Keratinocyte (primary cell): ENCODE data around the gene TRAPPC10. TPM values are rescaled to one million over a fixed set of nuclear protein-coding genes. Genes with fewer than 3 reads are reported as not detected.

Experiments
- DNase-seq: peaks from one replicate; pipeline ENCODE4 v3.0.0-alpha.2; 2011; ENCODE audit warnings: low read depth, missing footprints, low spot score
- FAIRE-seq: peaks from 2 replicates; lab custom pipeline; 2011; peaks lifted over from hg19 to GRCh38; lab: Jason Lieb, UNC
- H2AFZ ChIP-seq: 2 replicates; pipeline ENCODE4 v1.6.0; 2012; ENCODE audit warnings: low read length, control low read depth, inconsistent platforms; ENCODE audit not compliant: control insufficient read depth
- H3K27ac ChIP-seq: 2 replicates; pipeline ENCODE4 v1.5.1; 2011; ENCODE audit warnings: low read length; ENCODE audit not compliant: control insufficient read depth, insufficient read depth
- H3K27me3 ChIP-seq: 3 replicates; pipeline ENCODE4 v1.6.0; 2011; ENCODE audit warnings: low read length; ENCODE audit not compliant: control insufficient read depth, insufficient read depth; ENCODE audit errors: extremely low read depth
- H3K36me3 ChIP-seq, 2 experiments: 2 replicates in 1 of 2; 3 replicates in 1 of 2; pipeline ENCODE4 v1.5.1; 2011; ENCODE audit warnings: low read length in 2 of 2, mild to moderate bottlenecking in 1 of 2; ENCODE audit not compliant: control insufficient read depth in 2 of 2, insufficient read depth in 2 of 2; ENCODE audit errors: extremely low read depth in 1 of 2
- H3K4me1 ChIP-seq: 3 replicates; pipeline ENCODE4 v1.5.1; 2011; ENCODE audit warnings: low read length; ENCODE audit not compliant: control insufficient read depth, insufficient read depth; ENCODE audit errors: extremely low read depth
- H3K4me2 ChIP-seq: 3 replicates; pipeline ENCODE4 v1.6.0; 2011; ENCODE audit warnings: low read depth, low read length; ENCODE audit not compliant: control insufficient read depth, insufficient read depth; ENCODE audit errors: extremely low read depth
- H3K4me3 ChIP-seq, 3 experiments: fragments of 200-600 bp in 1 of 3; sonication (generic) in 1 of 3; 2 replicates in 2 of 3; 3 replicates in 1 of 3; pipeline ENCODE4 v1.5.1; 2011 to 2016; ENCODE audit warnings: low read length in 3 of 3, mild to moderate bottlenecking in 3 of 3, control low read depth in 2 of 3, inconsistent platforms in 1 of 3, low read depth in 1 of 3, mixed read lengths in 1 of 3, mixed run types in 1 of 3, moderate library complexity in 1 of 3; ENCODE audit not compliant: control insufficient read depth in 2 of 3, insufficient read depth in 2 of 3; ENCODE audit errors: extremely low read depth in 1 of 3
- H3K79me2 ChIP-seq: 2 replicates; pipeline ENCODE4 v1.6.0; 2012; ENCODE audit warnings: low read length; ENCODE audit not compliant: control insufficient read depth, insufficient read depth
- H3K9ac ChIP-seq: 3 replicates; pipeline ENCODE4 v1.6.0; 2011; ENCODE audit warnings: low read length; ENCODE audit not compliant: control insufficient read depth, insufficient read depth; ENCODE audit errors: extremely low read depth
- H3K9me1 ChIP-seq: 3 replicates; pipeline ENCODE4 v1.6.0; 2011; ENCODE audit warnings: low read length; ENCODE audit not compliant: control insufficient read depth, insufficient read depth; ENCODE audit errors: extremely low read depth
- H3K9me3 ChIP-seq: 2 replicates; pipeline ENCODE4 v1.5.1; 2012; ENCODE audit warnings: low read depth, low read length; ENCODE audit not compliant: control insufficient read depth
- H4K20me1 ChIP-seq: 3 replicates; pipeline ENCODE4 v1.6.0; 2011; ENCODE audit warnings: low read length; ENCODE audit not compliant: control insufficient read depth, insufficient read depth; ENCODE audit errors: extremely low read depth
- EZH2 ChIP-seq: IDR thresholded peaks from one replicate; pipeline ENCODE4 v1.6.1; 2012; ENCODE audit warnings: inconsistent platforms, mild to moderate bottlenecking, low read length, moderate library complexity
- dilution Hi-C: fragments of 300-500 bp; cut with MboI; formaldehyde crosslinking; loops from one replicate; pipeline ENCODE4 v1.7.0; 2020; ENCODE audit warnings: low sequenced_read_pairs; ENCODE audit not compliant: extremely low pct_ligation_motif_present
- polyA plus RNA-seq, 5 experiments: library from polyadenylated mRNA; depleted of rRNA in 3 of 5; stranded (reverse) in 3 of 5; stranded (forward) in 1 of 5; unstranded in 1 of 5; fragments of >200 nt; gene quantifications; 1 replicate in 1 of 5; 2 replicates in 3 of 5; 3 replicates in 1 of 5; pipeline versions ENCODE4 v1.2.1 to v1.2.3, GENCODE V29; 2011 to 2012; ENCODE audit warnings: missing spikeins in 2 of 5, low read depth in 1 of 5, low replicate concordance in 1 of 5
- TF ChIP-seq, protein P1 (sequence below), 3 experiments: IDR thresholded peaks in 1 of 3; conservative IDR thresholded peaks in 1 of 3; optimal IDR thresholded peaks in 1 of 3; 2 replicates in 2 of 3; 3 replicates in 1 of 3; pipeline versions ENCODE3 to v1.5.1; 2011; ENCODE audit warnings: low read length in 3 of 3, mild to moderate bottlenecking in 3 of 3, moderate library complexity in 2 of 3, control low read depth in 1 of 3, inconsistent platforms in 1 of 3; ENCODE audit not compliant: insufficient read depth in 2 of 3; ENCODE audit errors: extremely low read depth in 1 of 3

Gene TRAPPC10
- polyA plus RNA-seq, 1 donor (not counting 4 experiments of a cell fraction or from before 2014, with no cell fraction given), result 21.6 TPM

DNA sequence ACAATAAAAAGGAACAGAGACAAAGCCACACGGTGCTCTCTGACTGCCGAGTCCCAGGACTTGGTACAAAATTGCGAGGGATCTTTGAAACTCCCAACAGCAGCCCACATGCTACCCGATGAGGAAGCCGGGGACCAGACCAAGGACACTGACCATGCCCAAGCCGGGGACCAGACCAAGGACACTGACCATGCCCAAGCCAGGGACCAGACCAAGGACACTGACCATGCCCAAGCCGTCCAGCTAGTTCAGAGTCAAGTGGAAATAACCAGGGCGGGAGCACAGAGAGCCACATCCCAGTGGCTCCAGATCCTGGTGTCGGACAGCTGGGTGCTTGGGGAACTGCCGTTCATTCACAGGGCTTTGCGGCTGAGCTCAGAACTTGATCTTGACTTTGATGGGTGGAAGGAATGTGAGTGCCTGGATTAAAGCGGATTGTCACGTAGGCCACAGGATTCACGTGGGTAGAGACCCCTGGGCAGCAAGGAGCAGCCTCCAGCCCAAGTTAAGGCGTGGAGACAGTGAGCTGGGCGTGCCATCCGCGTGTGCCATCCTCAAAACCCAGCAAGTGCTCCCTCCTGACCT lies 16.5 kb upstream of the TRAPPC10 start:
- no peak for FAIRE-seq
- H3K9me3 ChIP-seq, result no peaks in the 10 kb centered on the region
- H3K36me3 ChIP-seq, result no peaks in the 10 kb centered on the region
- no peak overlapping the region for H3K9ac ChIP-seq
- peaks cover 14% of the 10 kb centered on the region for H3K27me3 ChIP-seq
- dilution Hi-C loops, result no loop called here
- no peak overlapping the region for H2AFZ ChIP-seq
- no peaks in the 10 kb centered on the region for H3K79me2 ChIP-seq
- no peak for DNase-seq
- no peaks in the 10 kb centered on the region for H3K4me1 ChIP-seq
- no peak overlapping the region for H3K4me3 ChIP-seq
- H3K4me2 ChIP-seq, result no peak overlapping the region
- H3K9me1 ChIP-seq, result no peaks in the 10 kb centered on the region
- no peak for TF ChIP-seq EZH2
- H4K20me1 ChIP-seq, result no peaks in the 10 kb centered on the region
- no peak overlapping the region for H3K27ac ChIP-seq

DNA sequence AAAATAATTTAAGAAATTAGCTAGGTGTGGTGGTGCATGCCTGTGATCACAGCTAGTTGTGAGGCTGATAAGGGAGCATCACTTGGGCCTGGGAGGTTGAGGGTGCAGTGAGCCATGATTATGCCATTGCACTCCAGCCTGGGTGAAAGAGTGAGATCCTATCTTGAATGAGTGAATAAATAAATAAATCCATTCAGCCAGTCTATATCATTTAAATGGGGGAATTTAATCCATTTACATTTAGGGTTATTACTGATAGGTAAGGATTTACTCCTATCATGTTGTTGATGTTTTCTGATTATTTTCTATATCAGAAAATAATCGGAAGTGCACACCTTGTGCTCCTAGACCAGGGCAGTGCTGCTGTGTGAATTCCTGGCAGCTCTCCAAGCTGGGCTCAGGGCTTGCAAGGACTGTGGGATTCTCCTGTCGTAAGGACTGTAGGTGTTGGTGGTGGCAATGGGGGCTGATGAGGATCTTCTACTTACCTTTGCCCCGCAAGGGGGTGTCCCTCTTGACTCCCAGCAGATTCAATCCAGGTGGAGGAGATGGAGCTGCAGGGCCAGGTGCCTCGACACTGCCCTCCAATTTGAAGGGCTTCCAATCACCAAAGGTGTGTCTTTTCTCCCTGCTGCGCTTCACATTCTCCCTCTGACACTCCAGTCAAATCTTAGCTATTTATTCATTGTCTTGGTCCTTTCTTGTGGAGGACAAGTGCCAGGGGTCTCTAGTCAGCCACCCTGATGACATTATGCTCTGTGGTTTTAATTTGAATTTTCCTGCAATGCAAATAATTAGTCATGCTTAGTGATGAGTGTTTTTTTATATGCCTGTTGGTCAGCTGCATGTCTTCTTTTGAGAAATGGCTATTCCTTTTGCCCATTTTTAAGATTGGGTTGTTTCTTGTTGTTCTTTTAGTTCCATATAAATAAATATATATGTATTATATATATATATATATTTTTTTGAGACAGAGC lies 14.1 kb upstream of the TRAPPC10 start:
- Histone ChIP-seq H3K4me3 (no peak overlapping the region), H3K4me1 (no peaks in the 10 kb centered on the region), H3K79me2 (no peaks in the 10 kb centered on the region), H3K27ac (no peak overlapping the region), H3K27me3 (peaks cover 14% of the 10 kb centered on the region), H2AFZ (no peak overlapping the region), H3K9me3 (no peaks in the 10 kb centered on the region), H3K36me3 (no peaks in the 10 kb centered on the region), H4K20me1 (no peaks in the 10 kb centered on the region), H3K9me1 (no peaks in the 10 kb centered on the region), H3K4me2 (no peak overlapping the region), H3K9ac (no peak overlapping the region)
- TF ChIP-seq, protein P1, sequence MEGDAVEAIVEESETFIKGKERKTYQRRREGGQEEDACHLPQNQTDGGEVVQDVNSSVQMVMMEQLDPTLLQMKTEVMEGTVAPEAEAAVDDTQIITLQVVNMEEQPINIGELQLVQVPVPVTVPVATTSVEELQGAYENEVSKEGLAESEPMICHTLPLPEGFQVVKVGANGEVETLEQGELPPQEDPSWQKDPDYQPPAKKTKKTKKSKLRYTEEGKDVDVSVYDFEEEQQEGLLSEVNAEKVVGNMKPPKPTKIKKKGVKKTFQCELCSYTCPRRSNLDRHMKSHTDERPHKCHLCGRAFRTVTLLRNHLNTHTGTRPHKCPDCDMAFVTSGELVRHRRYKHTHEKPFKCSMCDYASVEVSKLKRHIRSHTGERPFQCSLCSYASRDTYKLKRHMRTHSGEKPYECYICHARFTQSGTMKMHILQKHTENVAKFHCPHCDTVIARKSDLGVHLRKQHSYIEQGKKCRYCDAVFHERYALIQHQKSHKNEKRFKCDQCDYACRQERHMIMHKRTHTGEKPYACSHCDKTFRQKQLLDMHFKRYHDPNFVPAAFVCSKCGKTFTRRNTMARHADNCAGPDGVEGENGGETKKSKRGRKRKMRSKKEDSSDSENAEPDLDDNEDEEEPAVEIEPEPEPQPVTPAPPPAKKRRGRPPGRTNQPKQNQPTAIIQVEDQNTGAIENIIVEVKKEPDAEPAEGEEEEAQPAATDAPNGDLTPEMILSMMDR (optimal IDR thresholded peaks at IDR 0.05 in 1 of 3, IDR thresholded peaks at IDR 0.05 in 1 of 3, conservative IDR thresholded peaks at IDR 0.05 in 1 of 3; ENCODE audit: extremely low read depth in 1 of 3, insufficient read depth in 2 of 3, low read length in 3 of 3), result no peak
- no peak for TF ChIP-seq EZH2
- no peak for DNase-seq
- FAIRE-seq, result no peak
- dilution Hi-C loops, result no loop called here
